Pancreas (tissue), 10 donors: ENCODE measurements around the gene RASGRF1. TPM values are rescaled to one million over a fixed set of nuclear protein-coding genes. Genes with fewer than 3 reads are reported as not detected.

ENCODE experiments used
- ATAC-seq, 4 donors: fragments of 200-7000 bp; cut with Tn5 transposase; one replicate each; pipeline versions ENCODE4 v1.8.0 to v1.9.1; 2020; ENCODE audit warnings: mild to moderate bottlenecking in 4 of 4, moderate library complexity in 4 of 4
- DNase-seq, 6 donors: peaks; one replicate each; pipeline ENCODE4 v3.0.0-alpha.2; 2020
- FAIRE-seq: peaks from 2 replicates; lab custom pipeline; 2012; peaks lifted over from hg19 to GRCh38; lab: Jason Lieb, UNC
- H3K27ac ChIP-seq, 4 donors: fragments of 200-600 bp; sonication (generic); 1 replicate in 3 of 4; 2 replicates in 1 of 4; pipeline versions ENCODE4 v1.5.0 to v1.8.0; 2020
- H3K27me3 ChIP-seq, 4 donors: fragments of 200-600 bp; one replicate each; pipeline ENCODE4 v1.8.0; 2021
- H3K36me3 ChIP-seq, 3 donors: fragments of 200-600 bp; sonication (generic) in 1 of 3; one replicate each; pipeline versions ENCODE4 v1.5.0 to v1.8.0; 2020 to 2021
- H3K4me1 ChIP-seq, 3 donors: fragments of 200-600 bp; one replicate each; pipeline ENCODE4 v1.8.0; 2021
- H3K4me3 ChIP-seq, 4 donors: fragments of 200-600 bp; sonication (generic) in 2 of 4; one replicate each; pipeline versions ENCODE4 v1.5.0 to v1.8.0; 2020 to 2021
- H3K9me3 ChIP-seq, 4 donors: fragments of 200-600 bp; one replicate each; pipeline ENCODE4 v1.8.0; 2021
- WGBS, 2 donors: extraction: QIAGEN DNeasy Blood & Tissue Kit; methylation state at CpG; one replicate each; pipeline ENCODE4 v1.1.7; 2013; 5-methylcytosine and 5-hydroxymethylcytosine counted together
- intact Hi-C, 3 donors: fragments of 100-400 bp; cut with DNase I; formaldehyde crosslinking; loops; one replicate each; pipeline versions ENCODE4 v1.11.1 to v1.14.2; 2022
- polyA plus RNA-seq, 2 donors: library from polyadenylated mRNA; stranded (reverse); fragments of 200-250 nt; gene quantifications; one replicate each; pipeline ENCODE4 v1.2.3, GENCODE V29; 2013
- total RNA-seq, 6 donors: library from RNA; stranded (reverse); fragmentation: NEBNext Ultra II Directional in 4 of 6; extraction: Animal tissue kit (Norgen Biotek cat#: 25700) in 4 of 6; gene quantifications; one replicate each; pipeline versions ENCODE4 v1.2.1 to v1.2.4, GENCODE V29; 2021 to 2023
- TF ChIP-seq, protein P1 (sequence below), 4 donors: fragments of 200-600 bp; sonication (generic) in 3 of 4; IDR thresholded peaks; one replicate each; pipeline versions ENCODE4 v1.5.0 to v1.8.0; 2021; ENCODE audit warnings: antibody characterized with exemption in 4 of 4
- donor health status: healthy with polysubstance abuse.
- donor health status: DM: no; HTN: no; CAD: no; lungs with moderate emphysema.
- donor health status: DM: no; HTN: no; CAD: no.
- donor health status: control.
- donor health status: control.
- donor health status: Bipolar disorder and iron deficiency.
- donor health status: DM: yes; HTN: yes; CAD: no.
- donor health status: DM: no; HTN: no; CAD: no.
- donor health status: DM: no; HTN: no; CAD: no.
- donor health status: DM: yes; HTN: yes; CAD: no.

Gene RASGRF1
- total and polyA plus RNA-seq, 8 donors = 0.35 to 8.4 (median 2.1) TPM

DNA sequence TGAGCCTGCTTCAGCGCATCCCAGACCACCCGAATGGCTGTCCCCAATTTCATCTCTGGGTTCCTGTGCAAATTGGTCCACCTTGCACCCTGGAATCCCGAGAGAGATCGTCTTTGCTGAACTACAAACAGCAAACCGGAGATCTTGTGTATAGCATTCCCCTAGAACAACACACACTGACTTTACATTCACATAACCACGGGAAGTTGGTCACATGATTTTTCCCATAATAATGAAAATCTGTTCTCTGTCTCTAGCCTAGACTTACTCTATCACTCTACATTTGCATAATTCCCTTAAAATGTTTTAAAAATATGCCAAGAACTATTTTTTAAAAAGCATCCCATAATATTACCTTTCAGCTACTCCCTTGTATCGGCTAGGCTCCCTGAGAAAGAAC lies 180.3 kb downstream of the RASGRF1 start:
- Histone ChIP-seq H3K4me1 (peaks cover 3 to 7% (median 5%) of the 10 kb centered on the region in 3 donors), H3K4me3 (no peak overlapping the region), H3K27me3 (no peaks in the 10 kb centered on the region), H3K27ac (no peak overlapping the region), H3K36me3 (peaks cover 0 to 6% (median 0%) of the 10 kb centered on the region in 3 donors), H3K9me3 (no peaks in the 10 kb centered on the region)
- DNase-seq = no peak
- TF ChIP-seq, protein P1, sequence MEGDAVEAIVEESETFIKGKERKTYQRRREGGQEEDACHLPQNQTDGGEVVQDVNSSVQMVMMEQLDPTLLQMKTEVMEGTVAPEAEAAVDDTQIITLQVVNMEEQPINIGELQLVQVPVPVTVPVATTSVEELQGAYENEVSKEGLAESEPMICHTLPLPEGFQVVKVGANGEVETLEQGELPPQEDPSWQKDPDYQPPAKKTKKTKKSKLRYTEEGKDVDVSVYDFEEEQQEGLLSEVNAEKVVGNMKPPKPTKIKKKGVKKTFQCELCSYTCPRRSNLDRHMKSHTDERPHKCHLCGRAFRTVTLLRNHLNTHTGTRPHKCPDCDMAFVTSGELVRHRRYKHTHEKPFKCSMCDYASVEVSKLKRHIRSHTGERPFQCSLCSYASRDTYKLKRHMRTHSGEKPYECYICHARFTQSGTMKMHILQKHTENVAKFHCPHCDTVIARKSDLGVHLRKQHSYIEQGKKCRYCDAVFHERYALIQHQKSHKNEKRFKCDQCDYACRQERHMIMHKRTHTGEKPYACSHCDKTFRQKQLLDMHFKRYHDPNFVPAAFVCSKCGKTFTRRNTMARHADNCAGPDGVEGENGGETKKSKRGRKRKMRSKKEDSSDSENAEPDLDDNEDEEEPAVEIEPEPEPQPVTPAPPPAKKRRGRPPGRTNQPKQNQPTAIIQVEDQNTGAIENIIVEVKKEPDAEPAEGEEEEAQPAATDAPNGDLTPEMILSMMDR (IDR thresholded peaks at IDR 0.05) = no peak
- no peak for FAIRE-seq
- intact Hi-C loops = loop anchor here in 1 of 3 donors (5.0 kb wide), 1 partner anchor 67 kb away; no protein-coding TSS in a partner anchor
- 82 to 88% methylated on average over 7 of the region's 7 CpGs for WGBS, 2 donors
- no peak for ATAC-seq

Other genes starting within 250 kb of the RASGRF1 start
- 100 to 1,000 TPM in 2 of 6 donors, 10 to 100 TPM in 4; 68.1 to 140 (median 90.4) TPM for gene MORF4L1, start 217.9 kb downstream of the RASGRF1 start, total RNA-seq
- gene MORF4L1, start 217.9 kb downstream of the RASGRF1 start, polyA plus RNA-seq = 100 to 1,000 TPM in 1 of 2 donors, 10 to 100 TPM in 1; 55.0 to 149 TPM
- 100 to 1,000 TPM in 2 of 6 donors, 10 to 100 TPM in 4; 24.3 to 109 (median 57.0) TPM for gene CTSH, start 145.7 kb downstream of the RASGRF1 start, total RNA-seq
- 100 to 1,000 TPM in 1 of 2 donors, 10 to 100 TPM in 1; 88.5 to 196 TPM for gene CTSH, start 145.7 kb downstream of the RASGRF1 start, polyA plus RNA-seq
- gene ANKRD34C, start 191.9 kb upstream of the RASGRF1 start, total RNA-seq = under 1 TPM in 5 of 6 donors, not detected in 1; 0.05 to 0.34 (median 0.12) TPM
- under 1 TPM; 0.11 to 0.47 TPM for gene ANKRD34C, start 191.9 kb upstream of the RASGRF1 start, polyA plus RNA-seq
- gene TMED3, start 220.3 kb upstream of the RASGRF1 start, total RNA-seq = 10 to 100 TPM; 52.7 to 99.0 (median 77.4) TPM
- gene TMED3, start 220.3 kb upstream of the RASGRF1 start, polyA plus RNA-seq = 10 to 100 TPM; 82.9 to 85.2 TPM